ENCODE data around the gene CAMTA1.

CAMTA1 gene

GRCh38 chr1:6861075-6861724 is 75.9 kb downstream of the CAMTA1 start:
- no peak overlapping the region for H3K4me3 ChIP-seq (ENCODE audit: low read depth, low read length)
- TF ChIP-seq, protein P1, sequence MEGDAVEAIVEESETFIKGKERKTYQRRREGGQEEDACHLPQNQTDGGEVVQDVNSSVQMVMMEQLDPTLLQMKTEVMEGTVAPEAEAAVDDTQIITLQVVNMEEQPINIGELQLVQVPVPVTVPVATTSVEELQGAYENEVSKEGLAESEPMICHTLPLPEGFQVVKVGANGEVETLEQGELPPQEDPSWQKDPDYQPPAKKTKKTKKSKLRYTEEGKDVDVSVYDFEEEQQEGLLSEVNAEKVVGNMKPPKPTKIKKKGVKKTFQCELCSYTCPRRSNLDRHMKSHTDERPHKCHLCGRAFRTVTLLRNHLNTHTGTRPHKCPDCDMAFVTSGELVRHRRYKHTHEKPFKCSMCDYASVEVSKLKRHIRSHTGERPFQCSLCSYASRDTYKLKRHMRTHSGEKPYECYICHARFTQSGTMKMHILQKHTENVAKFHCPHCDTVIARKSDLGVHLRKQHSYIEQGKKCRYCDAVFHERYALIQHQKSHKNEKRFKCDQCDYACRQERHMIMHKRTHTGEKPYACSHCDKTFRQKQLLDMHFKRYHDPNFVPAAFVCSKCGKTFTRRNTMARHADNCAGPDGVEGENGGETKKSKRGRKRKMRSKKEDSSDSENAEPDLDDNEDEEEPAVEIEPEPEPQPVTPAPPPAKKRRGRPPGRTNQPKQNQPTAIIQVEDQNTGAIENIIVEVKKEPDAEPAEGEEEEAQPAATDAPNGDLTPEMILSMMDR (IDR thresholded peaks at IDR 0.05; ENCODE audit: low read depth, low read length) = no peak

- TF ChIP-seq, protein P1 (IDR thresholded peaks at IDR 0.05; ENCODE audit: low read depth, low read length) = no peak
- H3K4me3 ChIP-seq (ENCODE audit: low read depth, low read length) = no peak overlapping the region
These were observed 77.7 kb downstream of the CAMTA1 start for GRCh38 chr1:6862906-6863305.

GRCh38 chr1:6864166-6864565 is 78.9 kb downstream of the CAMTA1 start:
- H3K4me3 ChIP-seq (ENCODE audit: low read depth, low read length) = no peak overlapping the region
- TF ChIP-seq, protein P1 (IDR thresholded peaks at IDR 0.05; ENCODE audit: low read depth, low read length) = no peak

GRCh38 chr1:6866825-6867224 is 81.6 kb downstream of the CAMTA1 start:
- H3K4me3 ChIP-seq (ENCODE audit: low read depth, low read length) = no peak overlapping the region
- TF ChIP-seq, protein P1 (IDR thresholded peaks at IDR 0.05; ENCODE audit: low read depth, low read length) = no peak

DNA sequence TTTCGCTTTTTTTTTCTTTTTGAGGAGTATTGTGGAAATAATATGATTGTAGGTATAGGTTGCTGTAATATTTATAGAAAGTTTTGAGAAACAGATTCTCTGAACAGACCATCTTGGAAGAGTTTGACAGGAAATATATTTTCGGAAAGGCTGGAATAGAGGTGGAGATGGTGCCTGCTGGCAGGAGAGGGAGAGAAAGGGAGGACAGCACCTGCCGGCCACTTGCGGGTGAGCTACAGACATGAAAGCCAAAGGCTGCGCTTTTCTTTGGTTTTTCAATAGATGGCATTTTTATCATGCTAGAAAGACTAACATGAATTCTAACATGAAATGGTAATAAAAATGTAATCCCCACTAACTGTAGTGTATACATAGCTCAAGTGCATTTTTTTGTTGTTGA is 82.1 kb downstream of the CAMTA1 start:
- TF ChIP-seq, protein P1 (IDR thresholded peaks at IDR 0.05; ENCODE audit: low read depth, low read length) = no peak
- no peak overlapping the region for H3K4me3 ChIP-seq (ENCODE audit: low read depth, low read length)

DNA sequence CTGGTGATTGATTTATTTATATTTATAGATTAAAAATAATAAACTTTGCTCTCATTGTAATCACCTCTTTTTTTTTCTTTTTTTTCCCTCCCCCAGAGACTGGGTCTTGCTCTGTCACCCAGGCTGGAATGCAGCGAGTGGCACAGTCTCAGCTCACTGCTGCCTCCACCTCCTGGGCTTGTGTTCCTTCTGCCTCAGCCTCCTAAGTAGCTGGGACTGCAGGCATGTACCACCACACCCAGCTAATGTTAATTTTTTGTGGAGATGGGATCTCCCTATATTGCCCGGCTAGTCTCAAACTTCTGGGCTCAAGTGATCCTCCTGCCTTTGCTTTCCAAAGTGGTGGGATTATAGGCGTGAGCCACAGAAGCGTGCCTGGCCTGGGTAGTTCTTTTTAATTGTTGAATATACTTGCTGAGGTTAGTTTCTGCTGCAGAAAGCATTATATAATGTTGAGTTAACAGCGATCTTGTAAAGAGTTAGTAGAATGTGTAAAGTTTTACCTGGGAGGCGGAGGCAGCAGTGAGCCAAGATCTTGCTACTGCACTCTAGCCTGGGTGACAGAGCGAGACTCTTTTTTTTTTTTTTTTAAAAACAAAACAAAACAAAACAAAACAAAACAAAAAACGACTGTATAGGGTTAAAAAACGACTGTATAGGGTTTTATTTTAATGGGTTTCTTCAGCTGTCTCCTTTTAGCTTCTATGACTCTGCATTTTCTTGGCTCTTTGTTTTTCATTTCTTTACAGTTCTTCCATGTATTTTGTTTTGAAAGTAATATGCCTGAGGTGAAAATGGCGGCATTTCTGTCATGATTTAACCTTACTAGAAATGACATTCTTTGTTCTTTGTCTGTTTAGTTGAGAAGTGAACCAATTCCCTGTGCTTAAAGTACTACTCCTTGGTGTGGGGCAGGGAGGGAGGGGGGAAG is 82.7 kb downstream of the CAMTA1 start:
- TF ChIP-seq, protein P1 (IDR thresholded peaks at IDR 0.05; ENCODE audit: low read depth, low read length) = no peak
- no peak overlapping the region for H3K4me3 ChIP-seq (ENCODE audit: low read depth, low read length)

All from WI38 (cell line).